ENCODE data around the gene ISG20L2. TPM values are rescaled to one million over a fixed set of nuclear protein-coding genes. Genes with fewer than 3 reads are reported as not detected.

The ISG20L2 gene
- total RNA-seq, 1 donor from 2014 or later = 33.0 TPM

DNA sequence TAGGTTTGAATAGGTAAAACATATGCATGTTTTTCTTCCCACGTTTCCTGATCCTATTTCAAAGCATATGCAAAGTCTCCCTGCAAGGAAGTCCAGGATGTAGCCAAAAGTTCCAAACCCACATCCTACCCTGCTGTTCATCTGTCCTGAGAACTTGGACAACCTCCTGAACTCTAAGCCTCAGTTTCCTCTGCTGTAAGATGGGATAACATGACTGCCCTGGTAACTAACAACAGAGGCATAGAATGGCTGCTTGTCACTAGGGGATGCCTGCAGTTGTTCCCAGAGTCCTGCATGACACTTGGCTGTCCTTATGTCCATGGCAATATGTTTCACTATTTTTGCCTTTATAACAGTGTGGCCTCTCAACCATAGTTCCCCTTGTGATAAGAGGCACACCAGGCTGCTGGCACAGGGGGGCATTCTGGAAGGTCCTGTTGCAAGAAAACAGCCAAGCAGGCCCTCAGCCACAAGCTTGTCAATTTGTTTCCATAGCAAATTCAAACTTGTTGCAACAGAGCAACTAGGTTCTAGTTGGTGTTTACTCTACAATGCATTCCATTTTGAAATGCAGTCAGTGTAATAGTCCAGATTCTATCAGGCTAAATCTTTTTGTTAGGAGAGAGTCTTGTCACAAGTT is 24.4 kb upstream of the ISG20L2 start:
- DNase-seq (ENCODE audit: extremely low spot score, unreplicated experiment) = no peak
- H3K4me1 Mint-ChIP-seq (ENCODE audit: unreplicated experiment) = peaks cover 41% of the 10 kb centered on the region
- no peaks in the 10 kb centered on the region for H3K27me3 Mint-ChIP-seq (ENCODE audit: unreplicated experiment)
- H3K9me3 Mint-ChIP-seq (ENCODE audit: unreplicated experiment) = no peaks in the 10 kb centered on the region
- TF ChIP-seq, protein P1, sequence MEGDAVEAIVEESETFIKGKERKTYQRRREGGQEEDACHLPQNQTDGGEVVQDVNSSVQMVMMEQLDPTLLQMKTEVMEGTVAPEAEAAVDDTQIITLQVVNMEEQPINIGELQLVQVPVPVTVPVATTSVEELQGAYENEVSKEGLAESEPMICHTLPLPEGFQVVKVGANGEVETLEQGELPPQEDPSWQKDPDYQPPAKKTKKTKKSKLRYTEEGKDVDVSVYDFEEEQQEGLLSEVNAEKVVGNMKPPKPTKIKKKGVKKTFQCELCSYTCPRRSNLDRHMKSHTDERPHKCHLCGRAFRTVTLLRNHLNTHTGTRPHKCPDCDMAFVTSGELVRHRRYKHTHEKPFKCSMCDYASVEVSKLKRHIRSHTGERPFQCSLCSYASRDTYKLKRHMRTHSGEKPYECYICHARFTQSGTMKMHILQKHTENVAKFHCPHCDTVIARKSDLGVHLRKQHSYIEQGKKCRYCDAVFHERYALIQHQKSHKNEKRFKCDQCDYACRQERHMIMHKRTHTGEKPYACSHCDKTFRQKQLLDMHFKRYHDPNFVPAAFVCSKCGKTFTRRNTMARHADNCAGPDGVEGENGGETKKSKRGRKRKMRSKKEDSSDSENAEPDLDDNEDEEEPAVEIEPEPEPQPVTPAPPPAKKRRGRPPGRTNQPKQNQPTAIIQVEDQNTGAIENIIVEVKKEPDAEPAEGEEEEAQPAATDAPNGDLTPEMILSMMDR (IDR thresholded peaks at IDR 0.05) = no peak
- no peak overlapping the region for H3K27ac Mint-ChIP-seq (ENCODE audit: unreplicated experiment)
- peak overlapping the region; percentile 93 for H3K4me3 Mint-ChIP-seq (ENCODE audit: unreplicated experiment)
- peaks cover 1% of the 10 kb centered on the region for H3K36me3 Mint-ChIP-seq (ENCODE audit: unreplicated experiment)

DNA sequence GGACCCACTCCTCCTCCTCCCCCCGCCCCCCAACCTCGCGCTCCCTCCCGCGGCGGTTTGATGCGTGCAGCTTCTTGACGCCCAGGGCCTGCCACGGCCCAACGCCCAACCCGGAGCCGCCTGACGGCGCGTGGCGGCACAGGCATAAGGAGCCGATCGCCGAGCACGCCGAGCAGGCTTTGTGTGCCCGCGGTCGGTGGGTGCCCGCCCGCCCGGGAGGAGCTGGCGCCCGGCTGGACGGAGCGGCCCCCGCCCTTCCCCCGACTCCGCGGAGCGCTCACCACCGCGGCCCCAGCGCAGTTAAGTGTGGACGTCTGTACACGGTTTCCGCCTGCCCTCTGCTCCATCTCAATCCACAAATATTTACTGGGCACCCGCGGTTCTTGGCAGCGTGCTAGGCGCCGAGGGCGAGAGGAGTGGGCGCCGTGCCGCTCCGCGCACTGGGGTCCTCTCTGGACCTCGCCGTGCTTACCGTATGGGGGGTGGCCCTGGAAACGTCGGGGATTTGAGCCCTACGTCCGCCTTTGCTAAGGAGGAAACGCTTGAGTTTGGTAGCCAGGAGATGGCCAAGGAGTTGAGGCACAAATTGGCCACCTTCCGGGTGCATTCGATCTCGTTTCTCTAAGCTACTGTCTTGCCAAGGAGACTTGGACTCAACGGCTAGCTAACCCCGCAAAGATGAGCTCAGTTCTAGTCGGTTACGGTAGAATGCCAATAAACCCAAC is 23.4 kb upstream of the ISG20L2 start:
- Mint-ChIP-seq H3K27me3 (ENCODE audit: unreplicated experiment) (no peaks in the 10 kb centered on the region), H3K27ac (ENCODE audit: unreplicated experiment) (peak overlapping the region; percentile 92), H3K36me3 (ENCODE audit: unreplicated experiment) (peaks cover 1% of the 10 kb centered on the region), H3K4me1 (ENCODE audit: unreplicated experiment) (peaks cover 50% of the 10 kb centered on the region), H3K9me3 (ENCODE audit: unreplicated experiment) (no peaks in the 10 kb centered on the region), H3K4me3 (ENCODE audit: unreplicated experiment) (peak overlapping the region; percentile 93)
- DNase-seq (ENCODE audit: extremely low spot score, unreplicated experiment) = peak; percentile 98
- TF ChIP-seq, protein P1 (IDR thresholded peaks at IDR 0.05) = no peak

DNA sequence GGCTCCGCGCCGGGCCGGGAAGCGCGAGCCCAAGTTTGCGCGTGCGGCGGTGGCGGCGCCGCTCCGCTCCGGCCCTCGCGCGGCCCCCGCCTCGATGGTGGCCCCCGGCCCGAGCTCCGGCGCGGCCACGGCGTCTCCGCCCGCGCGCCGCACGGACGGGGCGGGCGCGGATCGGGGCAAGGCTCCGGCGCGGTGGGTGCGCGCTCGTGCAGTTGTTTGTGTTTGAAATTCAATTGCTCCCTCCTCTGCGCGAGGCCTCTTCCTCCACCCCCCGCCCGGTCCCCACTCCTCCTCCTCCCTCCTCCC is 22.8 kb upstream of the ISG20L2 start, which contains the start of gene HDGF:
TSS of gene HDGF (minus strand) at position 225 of the 306 bp plus-strand sequence. CDS start 246 bp downstream, outside the sequence.
- H3K27me3 Mint-ChIP-seq (ENCODE audit: unreplicated experiment) = no peaks in the 10 kb centered on the region
- peaks cover 1% of the 10 kb centered on the region for H3K36me3 Mint-ChIP-seq (ENCODE audit: unreplicated experiment)
- H3K4me3 Mint-ChIP-seq (ENCODE audit: unreplicated experiment) = peak within 1 kb of the TSS; percentile 93
- H3K9me3 Mint-ChIP-seq (ENCODE audit: unreplicated experiment) = no peaks in the 10 kb centered on the region
- H3K4me1 Mint-ChIP-seq (ENCODE audit: unreplicated experiment) = peaks cover 56% of the 10 kb centered on the region
- peak within 1 kb of the TSS; percentile 100 for H3K27ac Mint-ChIP-seq (ENCODE audit: unreplicated experiment)
- TF ChIP-seq, protein P1 (IDR thresholded peaks at IDR 0.05) = no peak
- DNase-seq (ENCODE audit: extremely low spot score, unreplicated experiment) = no peak

DNA sequence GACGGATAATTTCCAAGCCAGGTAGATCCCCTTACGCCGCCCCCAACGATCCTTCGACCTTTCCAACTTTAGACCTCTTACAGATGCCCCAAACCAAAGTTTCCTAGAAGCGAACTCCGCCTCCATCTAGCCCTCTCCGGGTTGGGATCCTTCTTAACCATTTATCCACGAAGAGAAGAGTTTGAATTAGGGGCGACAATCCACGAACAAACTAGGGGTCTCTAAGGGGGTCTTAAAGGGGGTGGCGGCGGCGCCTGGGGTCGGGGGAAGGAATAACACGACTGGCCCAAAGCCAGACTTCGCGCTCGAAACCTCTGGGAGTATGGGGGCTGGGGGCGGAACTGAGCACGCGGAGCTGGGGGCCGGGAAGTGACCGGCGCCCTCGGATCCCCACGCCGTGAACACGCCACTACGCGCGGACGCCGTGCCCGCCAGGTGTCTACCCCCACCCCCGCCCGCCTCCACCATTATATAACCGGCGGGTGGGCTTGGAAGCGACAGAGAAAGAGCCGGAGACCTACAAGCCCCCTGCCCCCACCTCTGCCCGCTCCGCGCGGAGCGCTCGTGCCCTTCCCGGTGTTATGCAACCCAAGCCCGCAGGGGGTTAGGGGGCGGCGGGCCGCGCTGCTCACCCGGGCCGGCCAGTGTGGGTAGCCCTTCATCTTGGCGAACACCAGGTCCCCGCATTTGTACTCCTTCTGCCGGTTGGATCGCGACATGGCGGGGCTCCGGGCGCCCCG is 22.3 kb upstream of the ISG20L2 start:
- Mint-ChIP-seq H3K4me3 (ENCODE audit: unreplicated experiment) (peak overlapping the region; percentile 88), H3K27ac (ENCODE audit: unreplicated experiment) (peak overlapping the region; percentile 100), H3K27me3 (ENCODE audit: unreplicated experiment) (no peaks in the 10 kb centered on the region), H3K4me1 (ENCODE audit: unreplicated experiment) (peaks cover 61% of the 10 kb centered on the region), H3K36me3 (ENCODE audit: unreplicated experiment) (peaks cover 3% of the 10 kb centered on the region), H3K9me3 (ENCODE audit: unreplicated experiment) (no peaks in the 10 kb centered on the region)
- no peak for DNase-seq (ENCODE audit: extremely low spot score, unreplicated experiment)
- TF ChIP-seq, protein P1 (IDR thresholded peaks at IDR 0.05) = peak; percentile 4
